Keratinocyte (primary cell): ENCODE results near the gene KCNJ14. TPM values are rescaled to one million over a fixed set of nuclear protein-coding genes. Genes with fewer than 3 reads are reported as not detected.
A peak's percentile ranks its signal among the peaks of the same experiment; 100 is the strongest.
"Not testable (repeated sequence)": the region's sequence is repeated elsewhere in the genome, so short reads cannot be mapped to it uniquely, and the experiment has no call there.

Source experiments
- DNase-seq: peaks from one replicate; pipeline ENCODE4 v3.0.0-alpha.2; 2011; ENCODE audit warnings: low read depth, missing footprints, low spot score
- FAIRE-seq: peaks from 2 replicates; lab custom pipeline; 2011; peaks lifted over from hg19 to GRCh38; lab: Jason Lieb, UNC
- H2AFZ ChIP-seq: 2 replicates; pipeline ENCODE4 v1.6.0; 2012; ENCODE audit warnings: low read length, control low read depth, inconsistent platforms; ENCODE audit not compliant: control insufficient read depth
- H3K27ac ChIP-seq: 2 replicates; pipeline ENCODE4 v1.5.1; 2011; ENCODE audit warnings: low read length; ENCODE audit not compliant: control insufficient read depth, insufficient read depth
- H3K27me3 ChIP-seq: 3 replicates; pipeline ENCODE4 v1.6.0; 2011; ENCODE audit warnings: low read length; ENCODE audit not compliant: control insufficient read depth, insufficient read depth; ENCODE audit errors: extremely low read depth
- H3K36me3 ChIP-seq, 2 experiments: 2 replicates in 1 of 2; 3 replicates in 1 of 2; pipeline ENCODE4 v1.5.1; 2011; ENCODE audit warnings: low read length in 2 of 2, mild to moderate bottlenecking in 1 of 2; ENCODE audit not compliant: control insufficient read depth in 2 of 2, insufficient read depth in 2 of 2; ENCODE audit errors: extremely low read depth in 1 of 2
- H3K4me1 ChIP-seq: 3 replicates; pipeline ENCODE4 v1.5.1; 2011; ENCODE audit warnings: low read length; ENCODE audit not compliant: control insufficient read depth, insufficient read depth; ENCODE audit errors: extremely low read depth
- H3K4me2 ChIP-seq: 3 replicates; pipeline ENCODE4 v1.6.0; 2011; ENCODE audit warnings: low read depth, low read length; ENCODE audit not compliant: control insufficient read depth, insufficient read depth; ENCODE audit errors: extremely low read depth
- H3K4me3 ChIP-seq, 3 experiments: fragments of 200-600 bp in 1 of 3; sonication (generic) in 1 of 3; 2 replicates in 2 of 3; 3 replicates in 1 of 3; pipeline ENCODE4 v1.5.1; 2011 to 2016; ENCODE audit warnings: low read length in 3 of 3, mild to moderate bottlenecking in 3 of 3, control low read depth in 2 of 3, inconsistent platforms in 1 of 3, low read depth in 1 of 3, mixed read lengths in 1 of 3, mixed run types in 1 of 3, moderate library complexity in 1 of 3; ENCODE audit not compliant: control insufficient read depth in 2 of 3, insufficient read depth in 2 of 3; ENCODE audit errors: extremely low read depth in 1 of 3
- H3K79me2 ChIP-seq: 2 replicates; pipeline ENCODE4 v1.6.0; 2012; ENCODE audit warnings: low read length; ENCODE audit not compliant: control insufficient read depth, insufficient read depth
- H3K9ac ChIP-seq: 3 replicates; pipeline ENCODE4 v1.6.0; 2011; ENCODE audit warnings: low read length; ENCODE audit not compliant: control insufficient read depth, insufficient read depth; ENCODE audit errors: extremely low read depth
- H3K9me1 ChIP-seq: 3 replicates; pipeline ENCODE4 v1.6.0; 2011; ENCODE audit warnings: low read length; ENCODE audit not compliant: control insufficient read depth, insufficient read depth; ENCODE audit errors: extremely low read depth
- H3K9me3 ChIP-seq: 2 replicates; pipeline ENCODE4 v1.5.1; 2012; ENCODE audit warnings: low read depth, low read length; ENCODE audit not compliant: control insufficient read depth
- H4K20me1 ChIP-seq: 3 replicates; pipeline ENCODE4 v1.6.0; 2011; ENCODE audit warnings: low read length; ENCODE audit not compliant: control insufficient read depth, insufficient read depth; ENCODE audit errors: extremely low read depth
- CTCF ChIP-seq, 3 experiments: IDR thresholded peaks in 1 of 3; conservative IDR thresholded peaks in 1 of 3; optimal IDR thresholded peaks in 1 of 3; 2 replicates in 2 of 3; 3 replicates in 1 of 3; pipeline versions ENCODE3 to v1.5.1; 2011; ENCODE audit warnings: low read length in 3 of 3, mild to moderate bottlenecking in 3 of 3, moderate library complexity in 2 of 3, control low read depth in 1 of 3, inconsistent platforms in 1 of 3; ENCODE audit not compliant: insufficient read depth in 2 of 3; ENCODE audit errors: extremely low read depth in 1 of 3
- EZH2 ChIP-seq: IDR thresholded peaks from one replicate; pipeline ENCODE4 v1.6.1; 2012; ENCODE audit warnings: inconsistent platforms, mild to moderate bottlenecking, low read length, moderate library complexity
- dilution Hi-C: fragments of 300-500 bp; cut with MboI; formaldehyde crosslinking; loops from one replicate; pipeline ENCODE4 v1.7.0; 2020; ENCODE audit warnings: low sequenced_read_pairs; ENCODE audit not compliant: extremely low pct_ligation_motif_present
- polyA plus RNA-seq, 5 experiments: library from polyadenylated mRNA; depleted of rRNA in 3 of 5; stranded (reverse) in 3 of 5; stranded (forward) in 1 of 5; unstranded in 1 of 5; fragments of >200 nt; gene quantifications; 1 replicate in 1 of 5; 2 replicates in 3 of 5; 3 replicates in 1 of 5; pipeline versions ENCODE4 v1.2.1 to v1.2.3, GENCODE V29; 2011 to 2012; ENCODE audit warnings: missing spikeins in 2 of 5, low read depth in 1 of 5, low replicate concordance in 1 of 5

KCNJ14 gene
- polyA plus RNA-seq, 1 donor (not counting 4 experiments of a cell fraction or from before 2014, with no cell fraction given): 0.39 TPM

DNA sequence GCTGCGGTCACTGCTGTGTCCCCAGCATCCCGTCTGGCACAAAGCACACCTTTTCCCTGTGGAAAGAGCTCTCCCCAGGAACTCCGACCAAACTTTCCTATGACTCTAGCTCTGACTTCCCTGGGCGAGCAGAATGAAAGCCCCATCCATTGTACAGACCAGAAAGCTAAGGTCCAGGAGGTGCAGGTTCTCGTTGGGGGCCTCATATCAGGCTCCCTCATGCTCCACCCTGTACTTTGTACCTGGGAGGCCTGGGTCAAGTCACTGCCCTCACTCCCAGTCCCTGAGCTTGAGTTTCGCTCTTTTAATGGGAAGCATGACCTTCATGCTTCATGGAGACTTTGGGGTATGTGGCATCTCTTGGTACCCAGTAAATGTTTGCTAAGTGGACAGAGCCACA lies 32.2 kb downstream of the KCNJ14 start:
- H3K27ac ChIP-seq: peak overlapping the region; percentile 81
- peak overlapping the region in 2 of 3 experiments; percentile 29 to 34 for H3K4me3 ChIP-seq
- TF ChIP-seq CTCF (optimal IDR thresholded peaks at IDR 0.05 in 1 of 3, IDR thresholded peaks at IDR 0.05 in 1 of 3, conservative IDR thresholded peaks at IDR 0.05 in 1 of 3; ENCODE audit: extremely low read depth in 1 of 3, insufficient read depth in 2 of 3, low read length in 3 of 3) (no peak), EZH2 (no peak)
- peaks cover 2% of the 10 kb centered on the region for H3K9me1 ChIP-seq
- no peaks in the 10 kb centered on the region for H3K27me3 ChIP-seq
- H3K36me3 ChIP-seq: no peaks in the 10 kb centered on the region
- peak overlapping the region; percentile 53 for H3K9ac ChIP-seq
- FAIRE-seq (peak; percentile 39), DNase-seq (no peak)
- H2AFZ ChIP-seq: no peak overlapping the region
- peak overlapping the region; percentile 93 for H3K4me2 ChIP-seq
- no peaks in the 10 kb centered on the region for H3K9me3 ChIP-seq
- H4K20me1 ChIP-seq: no peaks in the 10 kb centered on the region
- H3K79me2 ChIP-seq: no peaks in the 10 kb centered on the region
- peaks cover 29% of the 10 kb centered on the region for H3K4me1 ChIP-seq
- dilution Hi-C loops: no loop called here

- H3K9ac ChIP-seq: peak overlapping the region; percentile 53
- no peaks in the 10 kb centered on the region for H3K27me3 ChIP-seq
- TF ChIP-seq CTCF (optimal IDR thresholded peaks at IDR 0.05 in 1 of 3, IDR thresholded peaks at IDR 0.05 in 1 of 3, conservative IDR thresholded peaks at IDR 0.05 in 1 of 3; ENCODE audit: extremely low read depth in 1 of 3, insufficient read depth in 2 of 3, low read length in 3 of 3) (no peak), EZH2 (no peak)
- H3K27ac ChIP-seq: peak overlapping the region; percentile 81
- H3K9me3 ChIP-seq: no peaks in the 10 kb centered on the region
- H4K20me1 ChIP-seq: no peaks in the 10 kb centered on the region
- FAIRE-seq: peak; percentile 94
- H3K36me3 ChIP-seq: no peaks in the 10 kb centered on the region
- peaks cover 2% of the 10 kb centered on the region for H3K9me1 ChIP-seq
- H3K4me2 ChIP-seq: peak overlapping the region; percentile 93
- peak; percentile 81 for DNase-seq
- dilution Hi-C loops: no loop called here
- H3K4me3 ChIP-seq: peak overlapping the region in 2 of 3 experiments; percentile 29 to 34
- no peak overlapping the region for H2AFZ ChIP-seq
- H3K79me2 ChIP-seq: no peaks in the 10 kb centered on the region
- peaks cover 30% of the 10 kb centered on the region for H3K4me1 ChIP-seq
Observed at GRCh38 chr19:48487948-48488347, 32.6 kb downstream of the KCNJ14 start.

DNA sequence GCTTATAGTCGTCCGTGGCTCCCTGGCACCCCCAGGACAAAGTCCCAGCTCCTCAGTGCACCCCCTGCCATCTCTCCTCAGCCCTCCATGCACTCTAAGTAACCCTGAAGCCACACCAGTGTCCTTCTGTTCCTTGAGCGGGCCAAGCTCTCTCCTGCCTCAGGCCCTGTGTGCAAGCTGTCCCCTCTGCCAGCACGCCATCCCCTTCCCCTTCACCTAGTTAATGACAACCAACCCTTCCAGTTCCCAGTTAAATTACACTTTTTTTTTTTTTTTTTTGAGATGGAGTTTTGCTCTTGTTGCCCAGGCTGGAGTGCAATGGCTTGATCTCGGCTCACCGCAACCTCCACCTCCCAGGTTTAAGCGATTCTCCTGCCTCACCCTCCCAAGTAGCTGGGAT lies 33.1 kb downstream of the KCNJ14 start:
- H2AFZ ChIP-seq, H3K36me3 ChIP-seq, H3K4me3 ChIP-seq, FAIRE-seq, H3K79me2 ChIP-seq, dilution Hi-C loops, H3K9me1 ChIP-seq, H3K27me3 ChIP-seq, H4K20me1 ChIP-seq, DNase-seq, H3K9me3 ChIP-seq: not testable (repeated sequence)
- Histone ChIP-seq H3K9ac (peak overlapping the region; percentile 41), H3K4me2 (peak overlapping the region; percentile 93), H3K4me1 (peaks cover 30% of the 10 kb centered on the region), H3K27ac (peak overlapping the region; percentile 81)
